WTC11 (cell line): Measurements from ENCODE around the gene SARM1. TPM values are rescaled to one million over a fixed set of nuclear protein-coding genes. Genes with fewer than 3 reads are reported as not detected.

ENCODE experiments used
- ATAC-seq: fragments of 200-7000 bp; cut with Tn5 transposase; 2 replicates; pipeline ENCODE4 v1.10.0; 2021; ENCODE audit warnings: mild to moderate bottlenecking, moderate library complexity
- CTCF ChIA-PET: fragments of 300-600 bp; sonication (Branson Sonifier 250); formaldehyde crosslinking; loops from one replicate; lab custom pipeline; 2021; ENCODE audit warnings: antibody characterized with exemption; lab: Charles Lee
- POLR2A ChIA-PET: fragments of 350-600 bp; sonication (Branson Sonifier 250); formaldehyde crosslinking; loops from one replicate; lab custom pipeline; 2021; ENCODE audit warnings: antibody characterized with exemption; lab: Charles Lee
- DNase-seq: peaks from one replicate; pipeline ENCODE4 v3.0.0; 2021; ENCODE audit warnings: low spot score
- H3K27ac Mint-ChIP-seq: 2 replicates; pipeline ENCODE4 v1.8.0; 2021; ENCODE audit warnings: mixed read lengths
- H3K27me3 Mint-ChIP-seq: 2 replicates; pipeline ENCODE4 v1.8.0; 2021; ENCODE audit warnings: low read depth, mild to moderate bottlenecking, moderate library complexity, mixed read lengths
- H3K36me3 Mint-ChIP-seq: 2 replicates; pipeline ENCODE4 v1.8.0; 2021; ENCODE audit warnings: mixed read lengths
- H3K4me1 Mint-ChIP-seq: 2 replicates; pipeline ENCODE4 v1.8.0; 2022; ENCODE audit warnings: mixed read lengths
- H3K4me3 Mint-ChIP-seq: 2 replicates; pipeline ENCODE4 v1.8.0; 2021; ENCODE audit warnings: mild to moderate bottlenecking, moderate library complexity, mixed read lengths
- H3K9me3 Mint-ChIP-seq: 2 replicates; pipeline ENCODE4 v1.8.0; 2021; ENCODE audit warnings: mixed read lengths
- ESRRA ChIP-seq: sonication (generic); formaldehyde crosslinking; IDR thresholded peaks from 2 replicates; pipeline ENCODE4 v1.8.1; 2022; ENCODE audit warnings: mild to moderate bottlenecking, missing genetic modification reagents, borderline replicate concordance
- HMGA2 ChIP-seq: fragments of 250-450 bp; sonication (Bioruptor Pico); IDR thresholded peaks from 2 replicates; pipeline ENCODE4 v1.4.0; 2021; ENCODE audit warnings: mild to moderate bottlenecking, moderate library complexity
- JAZF1 ChIP-seq: fragments of 250-450 bp; sonication (Bioruptor Pico); IDR thresholded peaks from 2 replicates; pipeline ENCODE4 v1.9.0; 2021; ENCODE audit warnings: moderate library complexity, mild to moderate bottlenecking, inconsistent platforms
- NFATC4 ChIP-seq: fragments of 250-450 bp; sonication (Bioruptor Pico); IDR thresholded peaks from 2 replicates; pipeline ENCODE4 v1.9.0; 2021; ENCODE audit warnings: mild to moderate bottlenecking
- NFYB ChIP-seq: sonication (generic); formaldehyde crosslinking; conservative IDR thresholded peaks from 2 replicates; pipeline ENCODE4 v1.8.0; 2022; ENCODE audit warnings: low read depth, missing genetic modification reagents
- NR1H2 ChIP-seq: sonication (generic); formaldehyde crosslinking; IDR thresholded peaks from 2 replicates; pipeline ENCODE4 v1.9.0; 2021; ENCODE audit warnings: mild to moderate bottlenecking, moderate library complexity, missing genetic modification reagents
- NR3C1 ChIP-seq: sonication (generic); formaldehyde crosslinking; conservative IDR thresholded peaks from 2 replicates; pipeline ENCODE4 v1.8.1; 2023; ENCODE audit warnings: low read depth, mild to moderate bottlenecking, missing genetic modification reagents
- SMAD3 ChIP-seq: sonication (generic); formaldehyde crosslinking; IDR thresholded peaks from 2 replicates; pipeline ENCODE4 v1.8.0; 2022; ENCODE audit warnings: missing genetic modification reagents, mild to moderate bottlenecking, borderline replicate concordance
- TCF7 ChIP-seq: sonication (generic); formaldehyde crosslinking; IDR thresholded peaks from 2 replicates; pipeline ENCODE4 v1.8.0; 2022; ENCODE audit warnings: mild to moderate bottlenecking, low read depth, missing genetic modification reagents, moderate library complexity
- TEAD1 ChIP-seq: sonication (generic); formaldehyde crosslinking; IDR thresholded peaks from 2 replicates; pipeline ENCODE4 v1.8.0; 2022; ENCODE audit warnings: mild to moderate bottlenecking, missing genetic modification reagents
- TEAD4 ChIP-seq: sonication (generic); formaldehyde crosslinking; IDR thresholded peaks from 2 replicates; pipeline ENCODE4 v1.8.0; 2022; ENCODE audit warnings: mild to moderate bottlenecking, missing genetic modification reagents
- ZNF232 ChIP-seq: sonication (generic); formaldehyde crosslinking; IDR thresholded peaks from 2 replicates; pipeline ENCODE4 v1.8.0; 2022; ENCODE audit warnings: mild to moderate bottlenecking, missing genetic modification reagents
- ZNF671 ChIP-seq: fragments of 250-450 bp; sonication (Bioruptor Pico); IDR thresholded peaks from 2 replicates; pipeline ENCODE4 v1.8.0; 2021; ENCODE audit warnings: mild to moderate bottlenecking
- total RNA-seq: library from RNA; stranded (reverse); gene quantifications from 3 replicates; pipeline ENCODE4 v1.2.3, GENCODE V29; 2021
- TF ChIP-seq, protein P1 (sequence below): sonication (generic); formaldehyde crosslinking; IDR thresholded peaks from 2 replicates; pipeline ENCODE4 v1.8.0; 2023; ENCODE audit warnings: mild to moderate bottlenecking, missing genetic modification reagents
- TF ChIP-seq, protein P2 (sequence below): sonication (generic); formaldehyde crosslinking; IDR thresholded peaks from 2 replicates; pipeline ENCODE4 v1.8.0; 2022; ENCODE audit warnings: mild to moderate bottlenecking, missing genetic modification reagents
- TF ChIP-seq, protein P3 (sequence below): sonication (generic); formaldehyde crosslinking; IDR thresholded peaks from 2 replicates; pipeline ENCODE4 v1.8.1; 2023; ENCODE audit warnings: mild to moderate bottlenecking, missing genetic modification reagents, moderate library complexity
- TF ChIP-seq, protein P4 (sequence below): sonication (generic); formaldehyde crosslinking; IDR thresholded peaks from 2 replicates; pipeline ENCODE4 v1.8.0; 2022; ENCODE audit warnings: mild to moderate bottlenecking, missing genetic modification reagents
- TF ChIP-seq, protein P5 (sequence below): fragments of 250-450 bp; sonication (Bioruptor Pico); IDR thresholded peaks from 2 replicates; pipeline ENCODE4 v2.1.2; 2022; ENCODE audit warnings: mild to moderate bottlenecking, moderate library complexity
- TF ChIP-seq, protein P6 (sequence below): sonication (generic); formaldehyde crosslinking; IDR thresholded peaks from 2 replicates; pipeline ENCODE4 v1.8.1; 2023; ENCODE audit warnings: mild to moderate bottlenecking, missing genetic modification reagents
- TF ChIP-seq, protein P7 (sequence below): fragments of 250-450 bp; sonication (Bioruptor Pico); IDR thresholded peaks from 2 replicates; pipeline ENCODE4 v1.9.0; 2021; ENCODE audit warnings: moderate library complexity, mild to moderate bottlenecking, inconsistent platforms, borderline replicate concordance
- TF ChIP-seq, protein P8 (sequence below): fragments of 200-600 bp; IDR thresholded peaks from 2 replicates; pipeline ENCODE4 v1.8.0; 2022; ENCODE audit warnings: antibody characterized with exemption
- TF ChIP-seq, protein P9 (sequence below): sonication (generic); formaldehyde crosslinking; IDR thresholded peaks from 2 replicates; pipeline ENCODE4 v1.8.1; 2022; ENCODE audit warnings: mild to moderate bottlenecking, moderate library complexity, missing genetic modification reagents

SARM1 gene
- total RNA-seq, 1 experiment from 2014 or later = 3.8 TPM

DNA sequence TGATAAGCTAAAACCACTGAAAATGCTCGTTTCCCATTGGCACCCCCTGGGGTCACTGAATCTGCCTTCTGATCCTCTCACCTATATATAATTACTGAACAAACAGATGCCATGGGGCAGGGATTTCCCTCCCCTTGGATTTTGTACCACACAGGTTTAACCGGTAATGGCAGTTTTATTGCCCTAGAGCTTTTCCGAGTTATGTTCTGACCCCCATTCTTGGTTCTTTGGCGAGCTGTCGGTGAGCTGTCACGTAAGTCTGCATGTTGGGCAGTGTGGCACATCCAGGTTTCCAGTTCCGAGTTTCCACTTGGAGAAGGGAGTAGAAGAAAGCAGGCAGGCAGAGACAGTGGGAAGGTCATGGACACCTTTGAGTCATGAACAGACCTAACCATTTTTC is 45.4 kb upstream of the SARM1 start (continued):
- TF ChIP-seq, protein P1, sequence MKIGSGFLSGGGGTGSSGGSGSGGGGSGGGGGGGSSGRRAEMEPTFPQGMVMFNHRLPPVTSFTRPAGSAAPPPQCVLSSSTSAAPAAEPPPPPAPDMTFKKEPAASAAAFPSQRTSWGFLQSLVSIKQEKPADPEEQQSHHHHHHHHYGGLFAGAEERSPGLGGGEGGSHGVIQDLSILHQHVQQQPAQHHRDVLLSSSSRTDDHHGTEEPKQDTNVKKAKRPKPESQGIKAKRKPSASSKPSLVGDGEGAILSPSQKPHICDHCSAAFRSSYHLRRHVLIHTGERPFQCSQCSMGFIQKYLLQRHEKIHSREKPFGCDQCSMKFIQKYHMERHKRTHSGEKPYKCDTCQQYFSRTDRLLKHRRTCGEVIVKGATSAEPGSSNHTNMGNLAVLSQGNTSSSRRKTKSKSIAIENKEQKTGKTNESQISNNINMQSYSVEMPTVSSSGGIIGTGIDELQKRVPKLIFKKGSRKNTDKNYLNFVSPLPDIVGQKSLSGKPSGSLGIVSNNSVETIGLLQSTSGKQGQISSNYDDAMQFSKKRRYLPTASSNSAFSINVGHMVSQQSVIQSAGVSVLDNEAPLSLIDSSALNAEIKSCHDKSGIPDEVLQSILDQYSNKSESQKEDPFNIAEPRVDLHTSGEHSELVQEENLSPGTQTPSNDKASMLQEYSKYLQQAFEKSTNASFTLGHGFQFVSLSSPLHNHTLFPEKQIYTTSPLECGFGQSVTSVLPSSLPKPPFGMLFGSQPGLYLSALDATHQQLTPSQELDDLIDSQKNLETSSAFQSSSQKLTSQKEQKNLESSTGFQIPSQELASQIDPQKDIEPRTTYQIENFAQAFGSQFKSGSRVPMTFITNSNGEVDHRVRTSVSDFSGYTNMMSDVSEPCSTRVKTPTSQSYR (CRISPR knock-in tag) = no peak
- TF ChIP-seq NR1H2 (CRISPR knock-in tag) = no peak
- TF ChIP-seq NFATC4 (CRISPR knock-in tag) = no peak
- no peak for TF ChIP-seq ZNF232 (CRISPR knock-in tag)
- TF ChIP-seq ESRRA (CRISPR knock-in tag) = no peak
- no peak for TF ChIP-seq SMAD3
- no peak for TF ChIP-seq TEAD1 (CRISPR knock-in tag)
- TF ChIP-seq ZNF671 (CRISPR knock-in tag) = no peak
- no peak for TF ChIP-seq TEAD4 (CRISPR knock-in tag)
- TF ChIP-seq, protein P2, sequence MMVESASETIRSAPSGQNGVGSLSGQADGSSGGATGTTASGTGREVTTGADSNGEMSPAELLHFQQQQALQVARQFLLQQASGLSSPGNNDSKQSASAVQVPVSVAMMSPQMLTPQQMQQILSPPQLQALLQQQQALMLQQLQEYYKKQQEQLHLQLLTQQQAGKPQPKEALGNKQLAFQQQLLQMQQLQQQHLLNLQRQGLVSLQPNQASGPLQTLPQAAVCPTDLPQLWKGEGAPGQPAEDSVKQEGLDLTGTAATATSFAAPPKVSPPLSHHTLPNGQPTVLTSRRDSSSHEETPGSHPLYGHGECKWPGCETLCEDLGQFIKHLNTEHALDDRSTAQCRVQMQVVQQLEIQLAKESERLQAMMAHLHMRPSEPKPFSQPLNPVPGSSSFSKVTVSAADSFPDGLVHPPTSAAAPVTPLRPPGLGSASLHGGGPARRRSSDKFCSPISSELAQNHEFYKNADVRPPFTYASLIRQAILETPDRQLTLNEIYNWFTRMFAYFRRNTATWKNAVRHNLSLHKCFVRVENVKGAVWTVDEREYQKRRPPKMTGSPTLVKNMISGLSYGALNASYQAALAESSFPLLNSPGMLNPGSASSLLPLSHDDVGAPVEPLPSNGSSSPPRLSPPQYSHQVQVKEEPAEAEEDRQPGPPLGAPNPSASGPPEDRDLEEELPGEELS (CRISPR knock-in tag) = no peak
- TF ChIP-seq NFYB (CRISPR knock-in tag) = no peak
- TF ChIP-seq, protein P3, sequence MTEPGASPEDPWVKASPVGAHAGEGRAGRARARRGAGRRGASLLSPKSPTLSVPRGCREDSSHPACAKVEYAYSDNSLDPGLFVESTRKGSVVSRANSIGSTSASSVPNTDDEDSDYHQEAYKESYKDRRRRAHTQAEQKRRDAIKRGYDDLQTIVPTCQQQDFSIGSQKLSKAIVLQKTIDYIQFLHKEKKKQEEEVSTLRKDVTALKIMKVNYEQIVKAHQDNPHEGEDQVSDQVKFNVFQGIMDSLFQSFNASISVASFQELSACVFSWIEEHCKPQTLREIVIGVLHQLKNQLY (CRISPR knock-in tag) = no peak

DNA sequence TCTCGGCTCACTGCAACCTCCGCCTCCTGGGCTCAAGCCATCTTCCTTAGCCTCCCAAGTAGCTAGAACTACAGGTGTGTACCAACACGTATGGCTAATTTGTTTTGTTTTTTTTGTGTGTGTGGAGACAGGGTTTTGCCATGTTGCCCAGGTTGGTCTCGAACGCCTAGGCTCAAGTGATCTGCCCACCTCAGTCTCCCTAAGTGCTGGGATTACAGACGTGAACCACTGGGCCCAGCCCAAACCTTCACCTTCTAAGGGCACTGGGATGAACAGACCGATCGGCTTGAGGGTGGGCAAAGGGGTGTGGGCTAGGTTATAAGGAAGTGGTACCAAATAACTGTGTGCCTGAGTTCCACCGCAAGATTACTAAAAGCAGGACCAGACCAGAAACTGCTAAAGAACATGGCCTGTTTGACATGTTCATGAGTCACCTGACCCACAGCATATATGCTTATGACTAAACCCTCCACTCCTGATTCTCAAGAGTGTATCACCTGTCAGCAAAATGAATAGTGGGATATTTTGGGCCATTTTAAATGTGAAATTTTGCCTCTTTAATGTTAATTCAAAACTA is 44.4 kb upstream of the SARM1 start:
- ATAC-seq (no peak), DNase-seq (no peak)
- Mint-ChIP-seq H3K27me3 (no peaks in the 10 kb centered on the region), H3K4me3 (no peak overlapping the region), H3K36me3 (peaks cover 37% of the 10 kb centered on the region), H3K27ac (no peak overlapping the region), H3K9me3 (no peaks in the 10 kb centered on the region), H3K4me1 (peaks cover 9% of the 10 kb centered on the region)
- ChIA-PET POLR2A (no interaction called here), CTCF (no interaction called here)
- no peak for TF ChIP-seq TCF7
- no peak for TF ChIP-seq JAZF1 (CRISPR knock-in tag)
- TF ChIP-seq, protein P4, sequence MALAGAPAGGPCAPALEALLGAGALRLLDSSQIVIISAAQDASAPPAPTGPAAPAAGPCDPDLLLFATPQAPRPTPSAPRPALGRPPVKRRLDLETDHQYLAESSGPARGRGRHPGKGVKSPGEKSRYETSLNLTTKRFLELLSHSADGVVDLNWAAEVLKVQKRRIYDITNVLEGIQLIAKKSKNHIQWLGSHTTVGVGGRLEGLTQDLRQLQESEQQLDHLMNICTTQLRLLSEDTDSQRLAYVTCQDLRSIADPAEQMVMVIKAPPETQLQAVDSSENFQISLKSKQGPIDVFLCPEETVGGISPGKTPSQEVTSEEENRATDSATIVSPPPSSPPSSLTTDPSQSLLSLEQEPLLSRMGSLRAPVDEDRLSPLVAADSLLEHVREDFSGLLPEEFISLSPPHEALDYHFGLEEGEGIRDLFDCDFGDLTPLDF (CRISPR knock-in tag) = no peak
- TF ChIP-seq, protein P3 (CRISPR knock-in tag) = no peak
- TF ChIP-seq, protein P5, sequence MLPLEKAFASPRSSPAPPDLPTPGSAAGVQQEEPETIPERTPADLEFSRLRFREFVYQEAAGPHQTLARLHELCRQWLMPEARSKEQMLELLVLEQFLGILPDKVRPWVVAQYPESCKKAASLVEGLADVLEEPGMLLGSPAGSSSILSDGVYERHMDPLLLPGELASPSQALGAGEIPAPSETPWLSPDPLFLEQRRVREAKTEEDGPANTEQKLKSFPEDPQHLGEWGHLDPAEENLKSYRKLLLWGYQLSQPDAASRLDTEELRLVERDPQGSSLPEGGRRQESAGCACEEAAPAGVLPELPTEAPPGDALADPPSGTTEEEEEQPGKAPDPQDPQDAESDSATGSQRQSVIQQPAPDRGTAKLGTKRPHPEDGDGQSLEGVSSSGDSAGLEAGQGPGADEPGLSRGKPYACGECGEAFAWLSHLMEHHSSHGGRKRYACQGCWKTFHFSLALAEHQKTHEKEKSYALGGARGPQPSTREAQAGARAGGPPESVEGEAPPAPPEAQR (CRISPR knock-in tag) = no peak
- TF ChIP-seq, protein P6, sequence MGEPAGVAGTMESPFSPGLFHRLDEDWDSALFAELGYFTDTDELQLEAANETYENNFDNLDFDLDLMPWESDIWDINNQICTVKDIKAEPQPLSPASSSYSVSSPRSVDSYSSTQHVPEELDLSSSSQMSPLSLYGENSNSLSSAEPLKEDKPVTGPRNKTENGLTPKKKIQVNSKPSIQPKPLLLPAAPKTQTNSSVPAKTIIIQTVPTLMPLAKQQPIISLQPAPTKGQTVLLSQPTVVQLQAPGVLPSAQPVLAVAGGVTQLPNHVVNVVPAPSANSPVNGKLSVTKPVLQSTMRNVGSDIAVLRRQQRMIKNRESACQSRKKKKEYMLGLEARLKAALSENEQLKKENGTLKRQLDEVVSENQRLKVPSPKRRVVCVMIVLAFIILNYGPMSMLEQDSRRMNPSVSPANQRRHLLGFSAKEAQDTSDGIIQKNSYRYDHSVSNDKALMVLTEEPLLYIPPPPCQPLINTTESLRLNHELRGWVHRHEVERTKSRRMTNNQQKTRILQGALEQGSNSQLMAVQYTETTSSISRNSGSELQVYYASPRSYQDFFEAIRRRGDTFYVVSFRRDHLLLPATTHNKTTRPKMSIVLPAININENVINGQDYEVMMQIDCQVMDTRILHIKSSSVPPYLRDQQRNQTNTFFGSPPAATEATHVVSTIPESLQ = no peak
- no peak for TF ChIP-seq ZNF232 (CRISPR knock-in tag)
- no peak for TF ChIP-seq HMGA2 (CRISPR knock-in tag)
- TF ChIP-seq, protein P7, sequence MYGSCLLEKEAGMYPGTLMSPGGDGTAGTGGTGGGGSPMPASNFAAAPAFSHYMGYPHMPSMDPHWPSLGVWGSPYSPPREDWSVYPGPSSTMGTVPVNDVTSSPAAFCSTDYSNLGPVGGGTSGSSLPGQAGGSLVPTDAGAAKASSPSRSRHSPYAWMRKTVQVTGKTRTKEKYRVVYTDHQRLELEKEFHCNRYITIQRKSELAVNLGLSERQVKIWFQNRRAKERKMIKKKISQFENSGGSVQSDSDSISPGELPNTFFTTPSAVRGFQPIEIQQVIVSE (CRISPR knock-in tag) = no peak
- no peak for TF ChIP-seq ESRRA (CRISPR knock-in tag)
- TF ChIP-seq NR3C1 (CRISPR knock-in tag) = no peak
- TF ChIP-seq, protein P8, sequence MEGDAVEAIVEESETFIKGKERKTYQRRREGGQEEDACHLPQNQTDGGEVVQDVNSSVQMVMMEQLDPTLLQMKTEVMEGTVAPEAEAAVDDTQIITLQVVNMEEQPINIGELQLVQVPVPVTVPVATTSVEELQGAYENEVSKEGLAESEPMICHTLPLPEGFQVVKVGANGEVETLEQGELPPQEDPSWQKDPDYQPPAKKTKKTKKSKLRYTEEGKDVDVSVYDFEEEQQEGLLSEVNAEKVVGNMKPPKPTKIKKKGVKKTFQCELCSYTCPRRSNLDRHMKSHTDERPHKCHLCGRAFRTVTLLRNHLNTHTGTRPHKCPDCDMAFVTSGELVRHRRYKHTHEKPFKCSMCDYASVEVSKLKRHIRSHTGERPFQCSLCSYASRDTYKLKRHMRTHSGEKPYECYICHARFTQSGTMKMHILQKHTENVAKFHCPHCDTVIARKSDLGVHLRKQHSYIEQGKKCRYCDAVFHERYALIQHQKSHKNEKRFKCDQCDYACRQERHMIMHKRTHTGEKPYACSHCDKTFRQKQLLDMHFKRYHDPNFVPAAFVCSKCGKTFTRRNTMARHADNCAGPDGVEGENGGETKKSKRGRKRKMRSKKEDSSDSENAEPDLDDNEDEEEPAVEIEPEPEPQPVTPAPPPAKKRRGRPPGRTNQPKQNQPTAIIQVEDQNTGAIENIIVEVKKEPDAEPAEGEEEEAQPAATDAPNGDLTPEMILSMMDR = no peak
- TF ChIP-seq, protein P9, sequence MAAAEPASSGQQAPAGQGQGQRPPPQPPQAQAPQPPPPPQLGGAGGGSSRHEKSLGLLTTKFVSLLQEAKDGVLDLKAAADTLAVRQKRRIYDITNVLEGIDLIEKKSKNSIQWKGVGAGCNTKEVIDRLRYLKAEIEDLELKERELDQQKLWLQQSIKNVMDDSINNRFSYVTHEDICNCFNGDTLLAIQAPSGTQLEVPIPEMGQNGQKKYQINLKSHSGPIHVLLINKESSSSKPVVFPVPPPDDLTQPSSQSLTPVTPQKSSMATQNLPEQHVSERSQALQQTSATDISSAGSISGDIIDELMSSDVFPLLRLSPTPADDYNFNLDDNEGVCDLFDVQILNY = no peak
